Smooth muscle cell (in vitro differentiated cells): Measurements from ENCODE around the gene PLXDC1. TPM values are rescaled to one million over a fixed set of nuclear protein-coding genes. Genes with fewer than 3 reads are reported as not detected.
"Not testable (repeated sequence)": the region's sequence is repeated elsewhere in the genome, so short reads cannot be mapped to it uniquely, and the experiment has no call there.

Source experiments
- DNase-seq: peaks from one replicate; lab custom pipeline; 2025; ENCODE audit not compliant: unreplicated experiment; lab: John Stamatoyannopoulos, UW
- H2AFZ ChIP-seq: fragments of 200-600 bp; sonication (generic); 2 replicates; pipeline ENCODE4 v1.6.0; 2016; ENCODE audit warnings: antibody characterized with exemption, low read depth, mild to moderate bottlenecking
- H3F3A ChIP-seq: fragments of 200-600 bp; sonication (generic); 2 replicates; pipeline ENCODE4 v1.6.0; 2017; ENCODE audit warnings: antibody characterized with exemption, low read depth
- H3K27ac ChIP-seq: fragments of 200-600 bp; sonication (generic); 2 replicates; pipeline ENCODE4 v1.5.1; 2016; ENCODE audit warnings: low read depth, mild to moderate bottlenecking
- H3K27me3 ChIP-seq: fragments of 200-600 bp; sonication (generic); 2 replicates; pipeline ENCODE4 v1.6.1; 2016; ENCODE audit warnings: low read depth, mild to moderate bottlenecking
- H3K36me3 ChIP-seq: fragments of 200-600 bp; sonication (generic); 2 replicates; pipeline ENCODE4 v1.5.1; 2016; ENCODE audit warnings: low read depth
- H3K4me1 ChIP-seq: fragments of 200-600 bp; sonication (generic); 2 replicates; pipeline ENCODE4 v1.5.1; 2016; ENCODE audit warnings: low read depth
- H3K4me2 ChIP-seq: fragments of 200-600 bp; sonication (generic); 2 replicates; pipeline ENCODE4 v1.6.0; 2016; ENCODE audit warnings: mild to moderate bottlenecking
- H3K4me3 ChIP-seq: fragments of 200-600 bp; sonication (generic); 2 replicates; pipeline ENCODE4 v1.5.1; 2016; ENCODE audit warnings: mild to moderate bottlenecking
- H3K79me2 ChIP-seq: fragments of 200-600 bp; sonication (generic); 2 replicates; pipeline ENCODE4 v1.6.0; 2016; ENCODE audit warnings: low read depth, mild to moderate bottlenecking
- H3K9ac ChIP-seq: fragments of 200-600 bp; sonication (generic); 2 replicates; pipeline ENCODE4 v1.6.0; 2016; ENCODE audit warnings: low read depth
- H3K9me3 ChIP-seq: fragments of 200-600 bp; sonication (generic); replicated peaks from 2 replicates; pipeline ENCODE4 v1.5.1; 2016; ENCODE audit warnings: low read depth
- H4K20me1 ChIP-seq: fragments of 200-600 bp; sonication (generic); 2 replicates; pipeline ENCODE4 v1.6.0; 2016; ENCODE audit warnings: low read depth
- WGBS: methylation state at CpG from one replicate; pipeline ENCODE4 v1.1.7; 2016; ENCODE audit warnings: low lambda C conversion rate; 5-methylcytosine and 5-hydroxymethylcytosine counted together
- polyA plus RNA-seq: library from polyadenylated mRNA; unstranded; fragments of >200 nt; fragmentation: Nextera tagmentation; extraction: Ambion mirVana; gene quantifications from 2 replicates; pipeline ENCODE4 v1.2.1, GENCODE V29; 2016
- total RNA-seq: library from RNA; depleted of rRNA; stranded (reverse); fragments of >200 nt; gene quantifications from 2 replicates; pipeline ENCODE4 v1.2.3, GENCODE V29; 2014
- TF ChIP-seq, protein P1 (sequence below): fragments of 200-600 bp; sonication (generic); IDR thresholded peaks from 2 replicates; pipeline ENCODE4 v1.5.1; 2017; ENCODE audit warnings: borderline replicate concordance, mild to moderate bottlenecking, antibody characterized with exemption; ENCODE audit not compliant: insufficient read depth, poor library complexity, severe bottlenecking

PLXDC1 gene
- total and polyA plus RNA-seq, 2 experiments from 2014 or later = 17.4 to 18.5 TPM

DNA sequence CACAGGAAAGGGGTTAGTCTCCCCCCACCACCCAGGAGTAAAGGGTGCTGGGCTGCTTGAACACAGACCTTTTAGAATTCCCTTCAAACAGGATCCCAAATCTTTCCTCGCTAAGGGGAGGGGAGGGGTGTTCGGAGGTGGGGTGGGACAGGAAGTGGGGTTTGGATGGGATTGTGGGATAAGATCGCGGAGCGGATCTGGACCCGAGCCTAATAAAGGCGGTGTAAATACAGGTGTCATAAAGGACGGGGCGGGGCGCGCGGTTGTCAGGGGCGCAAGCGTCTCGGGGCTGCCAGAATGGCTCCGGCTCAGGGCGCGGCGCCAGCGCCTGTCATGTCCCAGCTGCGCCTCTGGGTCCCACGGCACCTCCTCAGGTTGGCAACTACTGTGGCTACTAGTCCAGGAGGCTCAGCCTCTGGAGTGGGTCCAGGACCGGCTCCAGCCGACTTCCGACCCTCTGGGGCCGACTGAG is 124.4 kb downstream of the PLXDC1 start:
- Histone ChIP-seq H3K4me2 (peak overlapping the region; percentile 86), H3K9me3 (no peaks in the 10 kb centered on the region), H4K20me1 (no peaks in the 10 kb centered on the region), H3K27ac (no peak overlapping the region), H3K4me1 (peaks cover 4% of the 10 kb centered on the region), H3K4me3 (peak overlapping the region; percentile 49), H2AFZ (peak overlapping the region; percentile 79), H3F3A (no peaks in the 10 kb centered on the region), H3K9ac (no peak overlapping the region), H3K79me2 (no peaks in the 10 kb centered on the region), H3K27me3 (peaks cover 18% of the 10 kb centered on the region), H3K36me3 (no peaks in the 10 kb centered on the region)
- DNase-seq = no peak
- 4% methylated on average over 22 of the region's 26 CpGs for WGBS
- TF ChIP-seq, protein P1, sequence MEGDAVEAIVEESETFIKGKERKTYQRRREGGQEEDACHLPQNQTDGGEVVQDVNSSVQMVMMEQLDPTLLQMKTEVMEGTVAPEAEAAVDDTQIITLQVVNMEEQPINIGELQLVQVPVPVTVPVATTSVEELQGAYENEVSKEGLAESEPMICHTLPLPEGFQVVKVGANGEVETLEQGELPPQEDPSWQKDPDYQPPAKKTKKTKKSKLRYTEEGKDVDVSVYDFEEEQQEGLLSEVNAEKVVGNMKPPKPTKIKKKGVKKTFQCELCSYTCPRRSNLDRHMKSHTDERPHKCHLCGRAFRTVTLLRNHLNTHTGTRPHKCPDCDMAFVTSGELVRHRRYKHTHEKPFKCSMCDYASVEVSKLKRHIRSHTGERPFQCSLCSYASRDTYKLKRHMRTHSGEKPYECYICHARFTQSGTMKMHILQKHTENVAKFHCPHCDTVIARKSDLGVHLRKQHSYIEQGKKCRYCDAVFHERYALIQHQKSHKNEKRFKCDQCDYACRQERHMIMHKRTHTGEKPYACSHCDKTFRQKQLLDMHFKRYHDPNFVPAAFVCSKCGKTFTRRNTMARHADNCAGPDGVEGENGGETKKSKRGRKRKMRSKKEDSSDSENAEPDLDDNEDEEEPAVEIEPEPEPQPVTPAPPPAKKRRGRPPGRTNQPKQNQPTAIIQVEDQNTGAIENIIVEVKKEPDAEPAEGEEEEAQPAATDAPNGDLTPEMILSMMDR = no peak

- not testable (repeated sequence) for H4K20me1 ChIP-seq, H3K9ac ChIP-seq, H2AFZ ChIP-seq, H3K79me2 ChIP-seq, H3K4me2 ChIP-seq, H3K4me3 ChIP-seq, H3K9me3 ChIP-seq, H3F3A ChIP-seq, H3K36me3 ChIP-seq, H3K27ac ChIP-seq, H3K4me1 ChIP-seq, DNase-seq
- peaks cover 18% of the 10 kb centered on the region for H3K27me3 ChIP-seq
- WGBS = 96% methylated on average over 13 of the region's 13 CpGs
Observed at GRCh38 chr17:39026346-39026745, 125.1 kb downstream of the PLXDC1 start.

- peaks cover 18% of the 10 kb centered on the region for H3K27me3 ChIP-seq
- H3K4me1 ChIP-seq = peaks cover 11% of the 10 kb centered on the region
- DNase-seq = no peak
- H2AFZ ChIP-seq = no peak overlapping the region
- H3K4me3 ChIP-seq = no peak overlapping the region
- 79% methylated on average over 6 of the region's 6 CpGs for WGBS
- H3K9me3 ChIP-seq = no peaks in the 10 kb centered on the region
- H3K9ac ChIP-seq = no peak overlapping the region
- no peak overlapping the region for H3K27ac ChIP-seq
- peaks cover 13% of the 10 kb centered on the region for H3F3A ChIP-seq
- no peaks in the 10 kb centered on the region for H3K79me2 ChIP-seq
- TF ChIP-seq, protein P1 = no peak
- H3K36me3 ChIP-seq = no peaks in the 10 kb centered on the region
- H4K20me1 ChIP-seq = no peaks in the 10 kb centered on the region
- H3K4me2 ChIP-seq = no peak overlapping the region
Observed at GRCh38 chr17:39022924-39023323, 128.5 kb downstream of the PLXDC1 start.

DNA sequence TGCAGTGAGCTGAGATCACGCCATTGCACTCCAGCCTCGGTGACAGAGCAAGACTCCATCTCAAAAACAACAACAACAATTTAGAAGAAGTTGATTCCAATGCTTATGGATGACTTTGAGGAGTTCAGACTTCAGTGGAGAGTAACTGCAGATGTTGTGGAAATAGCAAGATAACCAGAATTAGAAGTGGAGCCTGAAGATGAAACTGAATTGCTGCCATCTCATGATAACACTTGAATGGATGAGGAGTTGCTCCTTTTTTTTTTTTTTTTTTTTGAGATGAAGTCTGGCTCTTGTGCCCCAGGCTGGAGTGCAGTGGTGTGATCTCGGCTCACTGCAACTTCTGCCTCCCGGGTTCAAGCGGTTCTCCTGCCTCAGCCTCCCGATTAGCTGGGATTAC is 131.4 kb downstream of the PLXDC1 start:
- 99% methylated on average over 5 of the region's 6 CpGs for WGBS
- H3K9me3 ChIP-seq, H3K27ac ChIP-seq, H3K9ac ChIP-seq, H3K4me2 ChIP-seq, H3K4me1 ChIP-seq, H3K79me2 ChIP-seq, H2AFZ ChIP-seq, DNase-seq, H3K4me3 ChIP-seq, H3K27me3 ChIP-seq, H3K36me3 ChIP-seq, H4K20me1 ChIP-seq: not testable (repeated sequence)
- H3F3A ChIP-seq = peaks cover 13% of the 10 kb centered on the region
